Thyroid gland (tissue), 4 donors: Measurements from ENCODE around the gene ZNF451.

Source experiments
- POLR2A ChIP-seq, 2 donors: fragments of 450-650 bp; IDR thresholded peaks; one replicate each; pipeline ENCODE4 v1.6.1; 2017; ENCODE audit warnings: antibody characterized with exemption in 2 of 2, mild to moderate bottlenecking in 2 of 2, moderate library complexity in 1 of 2
- TF ChIP-seq, protein P1 (sequence below), 6 experiments: fragments of 200-600 bp in 3 of 6; fragments of 450-650 bp in 3 of 6; sonication (generic) in 3 of 6; IDR thresholded peaks; one replicate each; pipeline ENCODE4 v1.5.1; 2016 to 2019; ENCODE audit warnings: antibody characterized with exemption in 6 of 6, mild to moderate bottlenecking in 2 of 6, inconsistent platforms in 1 of 6, moderate library complexity in 1 of 6

DNA sequence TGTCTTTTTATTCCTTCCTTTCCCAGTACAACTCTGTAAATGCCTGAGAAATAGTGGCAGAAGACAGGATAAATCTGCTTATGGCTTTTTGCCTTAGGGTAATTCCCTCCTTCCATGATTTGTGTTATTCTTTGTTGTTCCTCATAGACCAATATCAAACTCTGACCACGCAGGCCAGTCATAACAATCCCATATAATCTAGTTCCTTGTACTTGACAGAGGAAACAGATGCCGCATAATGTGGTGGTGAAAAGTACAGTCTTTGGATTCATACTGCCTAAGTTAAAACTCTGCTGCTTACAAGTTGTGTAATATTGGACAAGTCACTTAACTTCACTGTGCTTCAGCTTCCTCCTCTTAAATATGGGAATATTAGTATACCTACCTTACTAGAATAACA is 74.0 kb downstream of the ZNF451 start:
- TF ChIP-seq, protein P1, sequence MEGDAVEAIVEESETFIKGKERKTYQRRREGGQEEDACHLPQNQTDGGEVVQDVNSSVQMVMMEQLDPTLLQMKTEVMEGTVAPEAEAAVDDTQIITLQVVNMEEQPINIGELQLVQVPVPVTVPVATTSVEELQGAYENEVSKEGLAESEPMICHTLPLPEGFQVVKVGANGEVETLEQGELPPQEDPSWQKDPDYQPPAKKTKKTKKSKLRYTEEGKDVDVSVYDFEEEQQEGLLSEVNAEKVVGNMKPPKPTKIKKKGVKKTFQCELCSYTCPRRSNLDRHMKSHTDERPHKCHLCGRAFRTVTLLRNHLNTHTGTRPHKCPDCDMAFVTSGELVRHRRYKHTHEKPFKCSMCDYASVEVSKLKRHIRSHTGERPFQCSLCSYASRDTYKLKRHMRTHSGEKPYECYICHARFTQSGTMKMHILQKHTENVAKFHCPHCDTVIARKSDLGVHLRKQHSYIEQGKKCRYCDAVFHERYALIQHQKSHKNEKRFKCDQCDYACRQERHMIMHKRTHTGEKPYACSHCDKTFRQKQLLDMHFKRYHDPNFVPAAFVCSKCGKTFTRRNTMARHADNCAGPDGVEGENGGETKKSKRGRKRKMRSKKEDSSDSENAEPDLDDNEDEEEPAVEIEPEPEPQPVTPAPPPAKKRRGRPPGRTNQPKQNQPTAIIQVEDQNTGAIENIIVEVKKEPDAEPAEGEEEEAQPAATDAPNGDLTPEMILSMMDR (IDR thresholded peaks at IDR 0.05): no peak
- no peak for TF ChIP-seq POLR2A (IDR thresholded peaks at IDR 0.05)
